ENCODE measurements around the gene KLK6. TPM values are rescaled to one million over a fixed set of nuclear protein-coding genes. Genes with fewer than 3 reads are reported as not detected.
"Not testable (repeated sequence)": the region's sequence is repeated elsewhere in the genome, so short reads cannot be mapped to it uniquely, and the experiment has no call there.

The KLK6 gene
- total and polyA plus RNA-seq, 12 donors, result not detected

DNA sequence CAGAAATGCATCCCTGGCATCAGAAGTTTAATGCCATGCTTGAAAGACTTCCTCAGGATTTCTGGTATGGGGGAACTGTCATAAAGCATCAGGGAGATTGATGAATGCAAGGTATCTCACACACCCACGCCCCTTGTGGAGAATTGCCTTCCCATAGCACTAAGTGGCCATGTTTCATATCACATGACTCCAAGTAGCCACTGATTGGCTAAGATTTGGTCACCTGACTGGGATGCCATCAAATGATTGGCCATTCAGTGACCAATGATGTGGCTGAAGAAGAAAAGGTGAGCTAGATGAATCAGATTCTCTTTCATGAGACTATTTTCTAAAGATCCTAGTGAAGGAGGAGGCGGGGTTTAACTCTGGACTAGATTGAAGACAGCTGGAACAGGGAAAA lies 24.7 kb upstream of the KLK6 start:
- ATAC-seq (no peak), DNase-seq (no peak)
- peaks cover 0 to 51% (median 22%) of the 10 kb centered on the region in 7 donors for H3K27me3 ChIP-seq
- peaks cover 0 to 6% (median 0%) of the 10 kb centered on the region in 11 donors for H3K9me3 ChIP-seq
- H3K27ac ChIP-seq, result no peak overlapping the region
- H3K36me3 ChIP-seq, result no peaks in the 10 kb centered on the region
- TF ChIP-seq, protein P1, sequence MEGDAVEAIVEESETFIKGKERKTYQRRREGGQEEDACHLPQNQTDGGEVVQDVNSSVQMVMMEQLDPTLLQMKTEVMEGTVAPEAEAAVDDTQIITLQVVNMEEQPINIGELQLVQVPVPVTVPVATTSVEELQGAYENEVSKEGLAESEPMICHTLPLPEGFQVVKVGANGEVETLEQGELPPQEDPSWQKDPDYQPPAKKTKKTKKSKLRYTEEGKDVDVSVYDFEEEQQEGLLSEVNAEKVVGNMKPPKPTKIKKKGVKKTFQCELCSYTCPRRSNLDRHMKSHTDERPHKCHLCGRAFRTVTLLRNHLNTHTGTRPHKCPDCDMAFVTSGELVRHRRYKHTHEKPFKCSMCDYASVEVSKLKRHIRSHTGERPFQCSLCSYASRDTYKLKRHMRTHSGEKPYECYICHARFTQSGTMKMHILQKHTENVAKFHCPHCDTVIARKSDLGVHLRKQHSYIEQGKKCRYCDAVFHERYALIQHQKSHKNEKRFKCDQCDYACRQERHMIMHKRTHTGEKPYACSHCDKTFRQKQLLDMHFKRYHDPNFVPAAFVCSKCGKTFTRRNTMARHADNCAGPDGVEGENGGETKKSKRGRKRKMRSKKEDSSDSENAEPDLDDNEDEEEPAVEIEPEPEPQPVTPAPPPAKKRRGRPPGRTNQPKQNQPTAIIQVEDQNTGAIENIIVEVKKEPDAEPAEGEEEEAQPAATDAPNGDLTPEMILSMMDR (IDR thresholded peaks at IDR 0.05), result no peak
- no peak overlapping the region for H3K4me3 ChIP-seq
- WGBS, 2 donors, result 74 to 87% methylated on average over 2 of the region's 2 CpGs
- no peaks in the 10 kb centered on the region for H3K4me1 ChIP-seq
- intact Hi-C loops (cut with DNase I), result no loop called here

DNA sequence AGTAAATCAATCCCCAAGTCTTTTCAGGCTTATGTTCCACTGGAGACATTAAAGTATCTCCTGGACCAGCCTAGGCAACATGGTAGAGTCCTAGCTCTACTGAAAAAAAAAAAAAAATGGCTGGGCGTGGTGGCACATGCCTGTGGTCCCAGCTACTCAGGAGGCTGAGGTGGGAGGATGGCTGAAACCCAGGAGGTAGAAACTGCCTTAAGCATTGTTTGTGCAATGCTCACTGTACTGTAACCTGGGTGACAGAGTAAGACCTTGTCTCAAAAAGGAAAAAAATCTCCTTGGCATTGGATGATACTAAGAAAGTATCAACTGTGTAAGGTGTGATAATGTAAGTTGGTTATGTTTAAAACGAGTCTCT lies 23.3 kb upstream of the KLK6 start:
- no peaks in the 10 kb centered on the region for H3K36me3 ChIP-seq
- intact Hi-C loops (cut with DNase I), result no loop called here
- ATAC-seq (no peak), DNase-seq (no peak)
- no peak overlapping the region for H3K4me3 ChIP-seq
- H3K27me3 ChIP-seq, result peaks cover 0 to 52% (median 20%) of the 10 kb centered on the region in 7 donors
- no peak overlapping the region for H3K27ac ChIP-seq
- TF ChIP-seq, protein P1 (IDR thresholded peaks at IDR 0.05), result no peak
- 68 to 71% methylated on average over 2 of the region's 2 CpGs for WGBS, 2 donors
- peaks cover 0 to 6% (median 0%) of the 10 kb centered on the region in 11 donors for H3K9me3 ChIP-seq
- H3K4me1 ChIP-seq, result no peaks in the 10 kb centered on the region

DNA sequence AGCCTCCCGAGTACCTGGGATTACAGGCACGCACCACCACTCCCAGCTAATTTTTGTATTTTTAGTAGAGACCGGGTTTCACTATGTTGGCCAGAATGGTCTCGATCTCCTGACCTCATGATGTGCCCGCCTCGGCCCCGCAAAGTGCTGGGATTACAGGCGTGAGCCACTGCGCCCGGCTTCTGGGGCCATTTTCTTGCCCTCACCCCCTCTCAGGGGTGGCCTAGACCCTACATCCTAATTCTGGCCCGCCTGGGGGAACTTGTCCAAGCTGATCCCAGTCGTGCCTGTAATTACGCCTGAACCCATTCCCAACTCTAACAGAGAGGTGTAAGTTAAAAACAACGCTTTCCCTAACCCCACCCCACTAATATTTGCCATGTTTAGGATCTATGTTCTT lies 15.0 kb upstream of the KLK6 start:
- peaks cover 0 to 64% (median 35%) of the 10 kb centered on the region in 7 donors for H3K27me3 ChIP-seq
- DNase-seq; intact Hi-C loops (cut with DNase I); H3K4me1 ChIP-seq; H3K4me3 ChIP-seq; ATAC-seq; H3K36me3 ChIP-seq; H3K27ac ChIP-seq; H3K9me3 ChIP-seq: not testable (repeated sequence)
- 80 to 86% methylated on average over 14 of the region's 14 CpGs for WGBS, 2 donors

DNA sequence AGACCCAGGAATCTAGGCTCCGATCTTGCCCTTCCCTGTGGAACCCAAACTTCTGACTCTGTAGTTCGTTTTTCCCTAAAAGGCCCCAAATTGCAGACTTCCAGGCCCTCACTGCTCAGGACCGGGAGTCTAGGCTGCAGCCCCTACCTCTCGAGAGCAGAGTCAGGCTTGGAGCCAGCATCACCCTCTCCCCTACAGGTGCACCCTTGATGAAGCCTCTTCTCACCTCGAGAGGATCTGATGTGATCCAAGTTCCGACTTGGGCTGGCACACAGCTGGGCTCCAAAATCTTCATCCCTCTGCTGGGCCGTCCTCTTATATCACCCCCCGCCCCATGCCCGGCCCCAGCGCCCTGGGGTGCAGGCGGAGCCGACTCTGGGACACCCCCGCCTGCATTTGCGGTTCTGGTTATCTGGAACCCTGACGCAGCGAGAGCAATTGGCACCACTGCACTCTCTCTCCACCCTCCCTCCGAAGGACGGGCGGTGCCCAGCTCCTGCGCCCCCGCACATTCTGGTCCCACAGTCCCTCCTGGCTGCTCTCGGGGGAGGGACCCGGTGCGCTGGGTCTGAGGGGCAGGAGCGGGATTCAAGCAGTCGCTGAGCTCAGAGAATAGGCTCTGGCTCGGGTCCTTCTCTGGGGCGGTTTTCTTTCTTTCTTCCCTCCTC lies 14.4 kb upstream of the KLK6 start, which contains the start of gene KLK7:
Gene KLK7 (minus strand): TSS at position 293 of the 668 bp plus-strand sequence. CDS start 1,518 bp downstream, outside the sequence.
- Histone ChIP-seq H3K27ac (no peak within 1 kb of the TSS), H3K36me3 (no peaks in the 10 kb centered on the region), H3K27me3 (peaks cover 0 to 60% (median 38%) of the 10 kb centered on the region in 7 donors), H3K4me1 (no peaks in the 10 kb centered on the region), H3K4me3 (no peak within 1 kb of the TSS), H3K9me3 (no peaks in the 10 kb centered on the region)
- ATAC-seq (no peak), DNase-seq (no peak)
- 14 to 17% methylated on average over 28 of the region's 28 CpGs for WGBS, 2 donors
- intact Hi-C loops (cut with DNase I), result no loop called here
- TF ChIP-seq, protein P1 (IDR thresholded peaks at IDR 0.05), result no peak

DNA sequence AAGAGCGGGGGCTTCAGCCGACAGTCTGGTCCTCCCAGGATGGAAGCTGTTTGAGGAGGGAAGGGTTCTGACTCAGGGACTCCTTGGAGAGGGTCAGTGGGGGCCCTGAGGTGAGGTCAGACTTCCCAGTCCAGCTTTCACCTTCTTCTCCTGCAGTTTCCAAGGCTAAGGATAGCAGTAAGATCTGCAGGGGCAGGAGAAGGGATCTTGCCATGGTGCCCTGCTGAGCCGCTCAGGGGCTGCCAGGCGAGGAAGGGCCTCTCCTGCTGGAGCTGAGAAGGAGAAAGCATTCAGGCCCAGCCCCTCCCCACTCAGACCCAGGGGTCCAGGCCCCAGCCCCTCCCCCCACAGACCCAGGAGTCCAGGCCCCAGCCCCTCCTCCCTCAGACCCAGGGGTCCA lies 12.8 kb upstream of the KLK6 start:
- intact Hi-C loops (cut with DNase I), result no loop called here
- ATAC-seq (no peak), DNase-seq (no peak)
- Histone ChIP-seq H3K27me3 (peaks cover 0 to 57% (median 32%) of the 10 kb centered on the region in 7 donors), H3K27ac (no peak overlapping the region), H3K9me3 (no peaks in the 10 kb centered on the region), H3K4me1 (no peaks in the 10 kb centered on the region), H3K36me3 (no peaks in the 10 kb centered on the region), H3K4me3 (no peak overlapping the region)
- 72 to 80% methylated on average over 4 of the region's 4 CpGs for WGBS, 2 donors
- TF ChIP-seq, protein P1 (IDR thresholded peaks at IDR 0.05), result no peak
